Neural progenitor cell (in vitro differentiated cells): ENCODE data around the gene ZMYND8.

ENCODE experiments used
- EZH2 ChIP-seq: fragments of 200-600 bp; sonication (generic); IDR thresholded peaks from 2 replicates; pipeline ENCODE4 v1.6.1; 2017; ENCODE audit warnings: antibody characterized with exemption, mild to moderate bottlenecking, moderate library complexity
- EZH2phosphoT487 ChIP-seq: fragments of 200-600 bp; sonication (generic); IDR thresholded peaks from 2 replicates; pipeline ENCODE4 v1.6.1; 2017; ENCODE audit warnings: antibody characterized with exemption
- TF ChIP-seq, protein P1 (sequence below): fragments of 200-600 bp; sonication (generic); IDR thresholded peaks from 2 replicates; pipeline ENCODE4 v1.5.1; 2017; ENCODE audit warnings: antibody characterized with exemption, mild to moderate bottlenecking

DNA sequence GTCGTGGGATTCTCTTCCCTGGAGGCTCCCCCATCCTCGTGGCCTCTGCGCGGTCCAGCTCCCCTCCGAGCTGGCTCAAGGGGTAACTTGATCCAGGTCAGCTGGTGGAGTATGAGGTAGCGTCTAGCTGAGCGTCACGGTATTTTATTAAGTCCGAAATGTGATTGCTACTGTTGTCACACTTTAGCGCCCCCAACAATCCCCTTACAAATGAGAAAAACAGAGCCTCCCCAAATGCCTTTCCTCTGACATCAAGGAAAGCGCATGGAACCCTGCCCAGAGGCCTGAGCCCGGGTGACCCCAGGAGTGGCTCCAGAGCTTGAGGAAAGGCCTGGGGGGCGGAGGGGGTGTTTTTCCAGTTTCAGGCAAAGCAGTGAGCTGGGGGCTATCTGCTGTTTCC is 192.4 kb downstream of the ZMYND8 start:
- TF ChIP-seq, protein P1, sequence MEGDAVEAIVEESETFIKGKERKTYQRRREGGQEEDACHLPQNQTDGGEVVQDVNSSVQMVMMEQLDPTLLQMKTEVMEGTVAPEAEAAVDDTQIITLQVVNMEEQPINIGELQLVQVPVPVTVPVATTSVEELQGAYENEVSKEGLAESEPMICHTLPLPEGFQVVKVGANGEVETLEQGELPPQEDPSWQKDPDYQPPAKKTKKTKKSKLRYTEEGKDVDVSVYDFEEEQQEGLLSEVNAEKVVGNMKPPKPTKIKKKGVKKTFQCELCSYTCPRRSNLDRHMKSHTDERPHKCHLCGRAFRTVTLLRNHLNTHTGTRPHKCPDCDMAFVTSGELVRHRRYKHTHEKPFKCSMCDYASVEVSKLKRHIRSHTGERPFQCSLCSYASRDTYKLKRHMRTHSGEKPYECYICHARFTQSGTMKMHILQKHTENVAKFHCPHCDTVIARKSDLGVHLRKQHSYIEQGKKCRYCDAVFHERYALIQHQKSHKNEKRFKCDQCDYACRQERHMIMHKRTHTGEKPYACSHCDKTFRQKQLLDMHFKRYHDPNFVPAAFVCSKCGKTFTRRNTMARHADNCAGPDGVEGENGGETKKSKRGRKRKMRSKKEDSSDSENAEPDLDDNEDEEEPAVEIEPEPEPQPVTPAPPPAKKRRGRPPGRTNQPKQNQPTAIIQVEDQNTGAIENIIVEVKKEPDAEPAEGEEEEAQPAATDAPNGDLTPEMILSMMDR = no peak
- TF ChIP-seq EZH2 (no peak), EZH2phosphoT487 (no peak)
